GM19035 (cell line): ENCODE data around the gene ANKS1A.
"Not testable (repeated sequence)": the region's sequence is repeated elsewhere in the genome, so short reads cannot be mapped to it uniquely, and the experiment has no call there.

Experiments used
- ATAC-seq: cut with Tn5 transposase; IDR thresholded peaks from one replicate; pipeline ENCODE4 v1.9.1; 2021; ENCODE audit not compliant: unreplicated experiment

Gene ANKS1A

GRCh38 chr6:34919651-34920050 lies 30.6 kb downstream of the ANKS1A start:
- no peak for ATAC-seq

DNA sequence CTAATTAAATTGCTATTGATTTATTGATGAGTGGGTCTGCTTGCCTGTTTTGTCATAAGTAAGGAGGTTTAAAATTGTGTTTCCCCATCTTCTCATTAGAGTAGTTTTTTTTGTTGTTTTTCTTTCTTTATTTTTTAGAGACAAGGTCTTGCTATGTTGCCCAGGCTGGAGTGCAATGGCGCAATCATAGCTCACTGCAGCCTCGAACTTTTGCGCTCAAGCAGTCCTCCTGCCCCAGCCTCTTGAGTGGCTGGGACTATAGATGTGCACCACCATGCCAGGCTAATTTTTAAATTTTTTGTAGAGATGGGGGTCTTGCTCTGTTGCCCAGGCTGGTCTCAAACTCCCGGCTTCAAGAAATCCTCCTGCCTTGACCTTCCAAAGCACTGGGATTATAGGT lies 31.0 kb downstream of the ANKS1A start:
- ATAC-seq = no peak

GRCh38 chr6:34922177-34922663 lies 33.2 kb downstream of the ANKS1A start:
- no peak for ATAC-seq

GRCh38 chr6:34924831-34925625 lies 36.0 kb downstream of the ANKS1A start:
- ATAC-seq = no peak

- no peak for ATAC-seq
These were observed 37.6 kb downstream of the ANKS1A start for GRCh38 chr6:34926655-34927054.

GRCh38 chr6:34928220-34928619 lies 39.2 kb downstream of the ANKS1A start:
- no peak for ATAC-seq

DNA sequence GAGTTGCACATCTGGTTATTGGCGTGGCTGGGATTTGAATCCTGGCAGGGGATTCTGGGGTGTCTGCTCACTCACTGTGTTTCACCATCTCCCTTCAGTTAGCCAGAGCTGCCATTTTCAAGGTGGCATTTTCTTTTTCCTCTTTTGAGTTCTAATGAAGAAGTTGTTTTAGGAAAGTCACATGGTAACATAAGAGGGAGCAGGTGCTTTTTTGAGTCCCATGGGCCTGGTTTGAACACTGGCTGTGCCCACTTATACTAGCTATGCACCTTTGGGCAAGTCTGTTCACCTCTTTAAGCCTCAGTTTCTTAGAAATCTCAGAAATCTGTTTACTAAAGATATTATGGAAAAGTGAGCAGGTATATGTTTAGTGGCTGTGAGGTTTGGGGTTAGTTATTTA lies 39.6 kb downstream of the ANKS1A start:
- no peak for ATAC-seq

- ATAC-seq = no peak
These were observed 40.4 kb downstream of the ANKS1A start for GRCh38 chr6:34929241-34929978.

DNA sequence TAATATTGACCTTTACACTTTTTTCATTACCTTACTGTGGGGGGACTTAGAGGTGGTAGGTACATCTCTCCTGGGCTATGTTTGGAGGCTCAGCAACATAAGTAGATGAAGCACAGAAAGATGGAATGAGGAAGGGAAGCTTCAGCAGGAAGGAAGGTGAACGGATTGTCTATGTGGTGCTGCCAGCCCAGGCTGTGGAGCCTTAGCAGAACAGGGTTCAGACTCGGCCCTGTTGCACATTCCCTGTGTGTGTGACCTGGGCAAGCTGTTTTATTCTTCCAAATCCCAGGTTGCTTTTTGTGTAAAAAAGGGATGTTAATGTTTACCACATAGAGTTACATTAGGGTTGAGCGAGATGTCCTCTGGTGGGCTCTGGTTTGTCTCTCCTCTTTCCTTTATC lies 41.2 kb downstream of the ANKS1A start:
- no peak for ATAC-seq

- ATAC-seq = not testable (repeated sequence)
These were observed 43.1 kb downstream of the ANKS1A start for GRCh38 chr6:34932202-34932601.

DNA sequence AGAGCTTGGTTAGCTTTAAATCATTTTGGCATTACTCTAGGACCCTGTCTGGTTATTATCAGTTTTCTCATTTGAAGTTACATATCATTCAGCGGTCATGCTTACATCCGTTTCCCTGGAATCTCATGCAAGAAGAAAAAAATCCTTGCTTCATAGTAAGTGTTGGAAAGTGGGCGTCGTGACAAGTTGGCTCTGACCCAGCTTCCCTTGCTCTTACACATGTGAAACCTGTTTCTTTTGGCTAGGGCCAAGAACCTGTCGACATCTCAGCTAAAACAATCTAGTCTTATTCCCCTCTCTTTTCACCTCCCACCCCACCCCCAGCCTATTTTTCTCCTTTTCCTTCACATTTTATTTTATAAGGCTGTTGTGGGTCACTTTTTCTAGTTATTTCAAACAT lies 45.5 kb downstream of the ANKS1A start:
- no peak for ATAC-seq

DNA sequence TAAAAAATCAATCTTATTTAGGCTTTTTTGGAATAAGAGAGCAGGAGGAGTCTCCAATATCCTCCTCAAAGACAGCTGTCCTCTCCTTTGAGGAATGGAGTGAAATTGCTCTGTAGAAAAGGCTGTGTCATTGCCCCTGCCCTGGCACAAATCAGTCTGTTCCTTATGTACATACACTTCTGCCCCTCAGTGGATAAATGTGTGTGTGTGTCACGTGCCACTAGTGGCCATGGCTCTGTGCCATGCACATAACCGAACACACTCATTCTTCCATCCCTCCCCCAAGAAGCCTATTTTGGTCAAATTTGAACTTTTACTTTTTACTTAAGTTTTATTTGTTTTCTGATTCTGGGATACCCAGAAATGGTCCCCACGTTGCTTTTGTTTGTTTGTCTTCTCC lies 49.2 kb downstream of the ANKS1A start:
- ATAC-seq = no peak

DNA sequence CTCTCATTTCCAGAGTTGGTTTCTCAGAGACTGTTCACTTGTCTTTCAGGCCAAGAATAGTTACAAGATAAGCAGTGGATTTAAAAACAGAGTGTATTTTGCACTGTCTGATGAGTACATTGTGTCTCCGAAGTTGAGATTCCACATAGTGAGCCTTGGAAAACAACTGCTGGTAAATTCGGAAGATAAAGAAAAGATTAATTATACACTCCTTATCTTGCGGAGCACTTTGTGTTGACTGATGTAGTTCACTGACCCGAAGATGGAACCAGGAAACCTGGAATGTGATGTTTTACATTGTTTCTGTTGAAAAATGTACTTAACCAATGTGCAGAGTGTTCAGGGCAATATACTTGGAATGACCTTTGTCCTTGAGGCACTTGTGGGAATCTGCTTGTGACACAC lies 51.0 kb downstream of the ANKS1A start:
- no peak for ATAC-seq

- ATAC-seq = no peak
These were observed 52.4 kb downstream of the ANKS1A start for GRCh38 chr6:34941421-34941820.

DNA sequence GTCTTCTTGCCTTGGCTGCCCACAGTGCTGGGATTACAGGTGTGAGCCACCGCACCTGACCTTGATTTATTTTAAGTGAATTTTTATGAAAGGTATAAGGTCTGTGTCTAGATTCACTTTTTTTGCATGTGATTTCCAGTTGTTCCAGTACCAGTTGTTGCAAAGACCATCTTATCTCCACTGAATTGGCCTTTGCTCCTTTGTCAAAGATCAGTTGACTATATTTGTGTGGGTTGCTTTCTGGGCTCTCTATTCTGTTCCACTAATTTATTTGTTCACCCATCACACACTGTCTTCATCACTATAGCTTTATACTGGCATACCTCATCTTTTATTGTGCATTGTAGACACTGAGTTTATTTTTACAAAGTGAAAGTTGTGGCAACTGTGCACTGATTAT lies 56.3 kb downstream of the ANKS1A start:
- no peak for ATAC-seq

- ATAC-seq = no peak
These were observed 58.5 kb downstream of the ANKS1A start for GRCh38 chr6:34947561-34947960.

DNA sequence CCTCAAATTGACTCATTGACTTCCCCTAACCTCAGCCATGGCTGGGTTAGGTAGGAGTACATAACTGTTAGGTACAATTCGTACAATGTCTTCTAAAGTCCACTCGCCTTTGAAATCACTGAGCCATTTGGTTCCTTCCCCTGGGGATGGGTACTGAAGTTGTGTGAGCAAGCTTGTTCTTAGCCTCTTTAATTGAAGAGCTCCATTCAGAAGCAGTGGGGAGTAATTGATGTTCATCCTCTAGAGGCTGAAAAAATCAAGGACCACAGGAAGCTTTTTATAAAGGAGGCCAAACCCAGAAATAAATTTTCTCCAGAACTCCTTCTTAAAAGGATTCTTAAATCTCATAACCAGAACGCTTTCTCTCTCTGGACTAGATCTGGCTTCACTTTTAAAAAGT lies 60.6 kb downstream of the ANKS1A start:
- no peak for ATAC-seq

DNA sequence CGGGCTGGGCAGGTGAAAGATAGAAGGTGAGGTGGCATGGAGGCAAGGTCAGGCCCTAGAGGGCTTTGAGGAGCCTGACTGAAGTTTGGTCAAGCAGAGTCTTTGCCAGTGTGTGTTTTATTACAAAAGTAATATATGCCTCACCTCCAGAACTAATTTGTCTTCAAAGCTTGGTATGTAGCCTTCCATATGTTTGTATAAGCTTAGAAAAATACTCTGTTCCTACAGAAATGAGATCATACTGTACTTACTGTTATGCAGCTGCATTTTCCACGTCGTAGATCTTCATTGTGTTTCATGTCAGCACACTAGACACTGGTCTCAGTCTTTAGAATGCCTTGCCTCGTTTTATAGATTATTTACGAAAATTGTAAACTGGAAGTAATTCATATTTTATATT lies 61.8 kb downstream of the ANKS1A start:
- no peak for ATAC-seq

- no peak for ATAC-seq
These were observed 62.7 kb downstream of the ANKS1A start for GRCh38 chr6:34951731-34952130.

DNA sequence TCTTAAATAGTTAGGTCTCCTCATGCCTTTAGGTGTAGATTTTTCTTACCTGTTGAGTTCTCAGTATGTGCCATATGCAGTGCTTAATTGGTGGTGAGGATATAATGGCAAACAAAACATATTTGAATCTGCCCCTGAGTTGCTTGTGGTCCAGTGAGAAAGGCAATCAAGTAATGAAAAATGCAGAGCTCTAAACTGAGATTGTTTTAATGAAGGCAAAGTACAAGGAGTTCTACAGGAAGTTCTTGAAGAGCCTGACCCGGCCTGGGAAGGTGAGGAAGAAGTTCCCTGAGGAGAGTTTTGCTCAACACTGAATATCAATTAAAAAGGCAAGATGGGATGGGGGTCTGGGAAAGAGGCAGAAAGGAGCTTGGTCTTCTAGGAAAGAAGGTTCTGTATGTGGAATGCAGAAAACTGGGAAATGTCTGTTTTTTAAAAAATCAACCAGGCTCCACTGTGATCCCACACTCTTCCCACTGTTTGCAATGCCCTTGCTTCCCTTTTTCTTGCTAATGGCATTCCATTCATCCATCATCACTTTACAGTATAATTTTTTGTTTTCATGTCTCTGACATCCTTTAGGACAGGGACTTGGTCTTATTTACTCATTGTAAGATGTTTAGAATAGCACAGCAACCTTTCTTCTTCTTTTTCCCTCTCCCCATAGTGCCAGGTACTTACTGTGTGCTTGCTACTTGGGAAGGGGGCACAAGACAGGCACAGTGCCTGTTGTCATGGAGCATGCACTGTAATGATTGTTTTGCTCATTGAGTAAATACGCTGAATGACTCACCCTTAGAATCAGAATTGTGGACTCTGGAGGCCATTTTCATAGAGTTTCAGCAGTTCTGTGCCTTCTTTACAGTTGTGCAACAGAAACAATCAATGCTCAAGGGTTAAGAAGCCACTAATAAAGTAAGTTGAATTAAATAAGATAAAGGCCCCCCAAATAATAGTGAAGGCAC lies 64.3 kb downstream of the ANKS1A start:
- no peak for ATAC-seq

- no peak for ATAC-seq
These were observed 66.4 kb downstream of the ANKS1A start for GRCh38 chr6:34955442-34955841.
